Gastroesophageal sphincter (tissue), 4 donors: Measurements from ENCODE around the gene GRAMD4. TPM values are rescaled to one million over a fixed set of nuclear protein-coding genes. Genes with fewer than 3 reads are reported as not detected.

Experiments
- ATAC-seq: fragments of 150-250 bp; one replicate; pipeline ENCODE4 v1.9.1; 2016; ENCODE audit warnings: mild to moderate bottlenecking, moderate library complexity
- H3K27ac ChIP-seq, 4 donors: fragments of 200-600 bp; sonication (generic) in 3 of 4; 1 replicate in 3 of 4; 2 replicates in 1 of 4; pipeline ENCODE4 v1.5.1; 2016 to 2019
- H3K27me3 ChIP-seq: fragments of 200-600 bp; sonication (generic); one replicate; pipeline ENCODE4 v1.5.1; 2019
- H3K36me3 ChIP-seq, 2 donors: fragments of 200-600 bp; sonication (generic); one replicate each; pipeline ENCODE4 v1.5.1; 2019; ENCODE audit warnings: control low read depth in 1 of 2
- H3K4me1 ChIP-seq, 3 donors: fragments of 200-600 bp; sonication (generic); 1 replicate in 2 of 3; 2 replicates in 1 of 3; pipeline ENCODE4 v1.5.1; 2016 to 2019; ENCODE audit warnings: control low read depth in 2 of 3
- H3K4me3 ChIP-seq, 2 donors: fragments of 200-600 bp; sonication (generic); one replicate each; pipeline ENCODE4 v1.5.1; 2019; ENCODE audit warnings: mild to moderate bottlenecking in 1 of 2, moderate library complexity in 1 of 2
- H3K9me3 ChIP-seq, 3 donors: fragments of 200-600 bp; sonication (generic); one replicate each; pipeline ENCODE4 v1.5.1; 2017 to 2019; ENCODE audit warnings: control low read depth in 2 of 3
- CTCF ChIP-seq, 4 experiments: fragments of 200-600 bp in 2 of 4; fragments of 450-650 bp in 2 of 4; sonication (generic) in 1 of 4; IDR thresholded peaks; one replicate each; pipeline ENCODE4 v1.5.1; 2017 to 2019; ENCODE audit warnings: antibody characterized with exemption in 4 of 4, mild to moderate bottlenecking in 2 of 4, moderate library complexity in 2 of 4
- EP300 ChIP-seq: sonication (generic); formaldehyde crosslinking; IDR thresholded peaks from one replicate; pipeline ENCODE4 v1.6.1; 2017; ENCODE audit warnings: antibody characterized with exemption, mild to moderate bottlenecking
- POLR2A ChIP-seq, 2 donors: fragments of 450-650 bp; IDR thresholded peaks; one replicate each; pipeline ENCODE4 v1.6.1; 2017; ENCODE audit warnings: antibody characterized with exemption in 2 of 2, mild to moderate bottlenecking in 2 of 2, moderate library complexity in 1 of 2
- POLR2AphosphoS5 ChIP-seq: sonication (generic); formaldehyde crosslinking; IDR thresholded peaks from one replicate; pipeline ENCODE4 v1.6.1; 2017; ENCODE audit warnings: antibody characterized with exemption
- WGBS, 2 donors: methylation state at CpG; one replicate each; pipeline ENCODE4 v1.1.5; 2018; ENCODE audit warnings: low coverage in 1 of 2; 5-methylcytosine and 5-hydroxymethylcytosine counted together
- total RNA-seq, 4 donors: library from RNA; depleted of rRNA; stranded (reverse); fragments of >200 nt; gene quantifications; one replicate each; pipeline ENCODE4 v1.1.0, GENCODE V29; 2016

The GRAMD4 gene
- total RNA-seq, 4 donors from 2014 or later, result 10.8 to 53.3 (median 33.2) TPM

- Histone ChIP-seq H3K4me3 (no peak overlapping the region), H3K4me1 (peaks cover 0 to 7% (median 0%) of the 10 kb centered on the region in 3 donors), H3K27me3 (no peaks in the 10 kb centered on the region), H3K27ac (no peak overlapping the region), H3K36me3 (peaks cover 0 to 80% of the 10 kb centered on the region in 2 donors), H3K9me3 (no peaks in the 10 kb centered on the region)
- ATAC-seq, result no peak
- 92% methylated on average over 11 of the region's 28 CpGs; no CpG with 5 or more reads in 1 of the 2 donors for WGBS, 2 donors
- TF ChIP-seq EP300, result no peak
- TF ChIP-seq POLR2A (IDR thresholded peaks at IDR 0.05), result no peak
- TF ChIP-seq POLR2AphosphoS5, result no peak
- no peak for TF ChIP-seq CTCF (IDR thresholded peaks at IDR 0.05)
Observed at GRCh38 chr22:46663436-46664100, 43.4 kb downstream of the GRAMD4 start.

GRCh38 chr22:46664301-46664855 is 44.2 kb downstream of the GRAMD4 start:
- TF ChIP-seq EP300, result no peak
- no peak for TF ChIP-seq POLR2AphosphoS5
- no peak for TF ChIP-seq POLR2A (IDR thresholded peaks at IDR 0.05)
- no peak for TF ChIP-seq CTCF (IDR thresholded peaks at IDR 0.05)
- Histone ChIP-seq H3K4me3 (no peak overlapping the region), H3K27me3 (no peaks in the 10 kb centered on the region), H3K4me1 (peaks cover 0 to 7% (median 0%) of the 10 kb centered on the region in 3 donors), H3K36me3 (peaks cover 0 to 80% of the 10 kb centered on the region in 2 donors), H3K27ac (no peak overlapping the region), H3K9me3 (no peaks in the 10 kb centered on the region)
- WGBS, 2 donors, result no CpG with 5 or more reads among the region's 13 CpGs
- ATAC-seq, result no peak

- Histone ChIP-seq H3K4me1 (peaks cover 0 to 7% (median 0%) of the 10 kb centered on the region in 3 donors), H3K27me3 (no peaks in the 10 kb centered on the region), H3K4me3 (no peak overlapping the region), H3K9me3 (no peaks in the 10 kb centered on the region), H3K36me3 (peaks cover 0 to 81% of the 10 kb centered on the region in 2 donors), H3K27ac (no peak overlapping the region)
- WGBS, 2 donors, result no CpG with 5 or more reads among the region's 21 CpGs
- no peak for TF ChIP-seq POLR2AphosphoS5
- no peak for TF ChIP-seq EP300
- no peak for TF ChIP-seq CTCF (IDR thresholded peaks at IDR 0.05)
- no peak for TF ChIP-seq POLR2A (IDR thresholded peaks at IDR 0.05)
- no peak for ATAC-seq
Observed at GRCh38 chr22:46665151-46665695, 45.0 kb downstream of the GRAMD4 start.

- Histone ChIP-seq H3K4me1 (peaks cover 0 to 5% (median 0%) of the 10 kb centered on the region in 3 donors), H3K9me3 (no peaks in the 10 kb centered on the region), H3K27me3 (no peaks in the 10 kb centered on the region), H3K4me3 (no peak overlapping the region), H3K27ac (no peak overlapping the region), H3K36me3 (peaks cover 0 to 86% of the 10 kb centered on the region in 2 donors)
- no peak for ATAC-seq
- TF ChIP-seq POLR2A (IDR thresholded peaks at IDR 0.05) (no peak), CTCF (IDR thresholded peaks at IDR 0.05) (no peak), EP300 (no peak), POLR2AphosphoS5 (no peak)
- WGBS, 2 donors, result 81% methylated on average over 3 of the region's 18 CpGs; no CpG with 5 or more reads in 1 of the 2 donors
Observed at GRCh38 chr22:46665751-46666280, 45.6 kb downstream of the GRAMD4 start.
